Glutamatergic neuron (in vitro differentiated cells): ENCODE data around the gene MYG1. TPM values are rescaled to one million over a fixed set of nuclear protein-coding genes. Genes with fewer than 3 reads are reported as not detected.

Source experiments
- DNase-seq: peaks from one replicate; pipeline ENCODE4 v3.0.0; 2022
- H3K27ac Mint-ChIP-seq: one replicate; pipeline ENCODE4 v1.8.0; 2020; ENCODE audit warnings: mild to moderate bottlenecking, mixed read lengths, inconsistent platforms; ENCODE audit not compliant: unreplicated experiment
- H3K27me3 Mint-ChIP-seq: one replicate; pipeline ENCODE4 v1.8.0; 2020; ENCODE audit warnings: mild to moderate bottlenecking, moderate library complexity, mixed read lengths, inconsistent platforms; ENCODE audit not compliant: unreplicated experiment
- H3K36me3 Mint-ChIP-seq: one replicate; pipeline ENCODE4 v1.8.0; 2020; ENCODE audit warnings: mild to moderate bottlenecking, mixed read lengths, inconsistent platforms; ENCODE audit not compliant: unreplicated experiment
- H3K4me1 Mint-ChIP-seq: one replicate; pipeline ENCODE4 v1.8.0; 2020; ENCODE audit warnings: mild to moderate bottlenecking, low read depth, mixed read lengths, inconsistent platforms; ENCODE audit not compliant: unreplicated experiment
- H3K4me3 Mint-ChIP-seq: one replicate; pipeline ENCODE4 v1.8.0; 2020; ENCODE audit warnings: mild to moderate bottlenecking, mixed read lengths, inconsistent platforms; ENCODE audit not compliant: unreplicated experiment
- H3K9me3 Mint-ChIP-seq: one replicate; pipeline ENCODE4 v1.8.0; 2020; ENCODE audit warnings: mild to moderate bottlenecking, moderate library complexity, mixed read lengths, inconsistent platforms; ENCODE audit not compliant: unreplicated experiment
- CTCF ChIP-seq: fragments of 200-600 bp; sonication (generic); IDR thresholded peaks from one replicate; pipeline ENCODE4 v1.5.0; 2021; ENCODE audit not compliant: partially characterized antibody, unreplicated experiment
- total RNA-seq: library from RNA; stranded (reverse); fragmentation: NEBNext Ultra II Directional; extraction: Animal tissue kit (Norgen Biotek cat#: 25700); gene quantifications from one replicate; pipeline ENCODE4 v1.2.1, GENCODE V29; 2021; ENCODE audit not compliant: unreplicated experiment

The MYG1 gene
- total RNA-seq, 1 donor from 2014 or later = 66.1 TPM

- Mint-ChIP-seq H3K4me1 (peaks cover 5% of the 10 kb centered on the region), H3K27ac (no peak overlapping the region), H3K4me3 (peak overlapping the region; percentile 61), H3K9me3 (peaks cover 7% of the 10 kb centered on the region), H3K36me3 (no peaks in the 10 kb centered on the region), H3K27me3 (peaks cover 3% of the 10 kb centered on the region)
- DNase-seq = no peak
- TF ChIP-seq CTCF = no peak
Measured at GRCh38 chr12:53344487-53344823, 45.0 kb downstream of the MYG1 start.

- peaks cover 7% of the 10 kb centered on the region for H3K9me3 Mint-ChIP-seq
- peak overlapping the region; percentile 99 for H3K4me3 Mint-ChIP-seq
- peaks cover 3% of the 10 kb centered on the region for H3K27me3 Mint-ChIP-seq
- DNase-seq = peak; percentile 82
- H3K36me3 Mint-ChIP-seq = no peaks in the 10 kb centered on the region
- no peak for TF ChIP-seq CTCF
- H3K27ac Mint-ChIP-seq = no peak overlapping the region
- H3K4me1 Mint-ChIP-seq = peaks cover 5% of the 10 kb centered on the region
Measured at GRCh38 chr12:53344824-53345485, 45.5 kb downstream of the MYG1 start.

- peak; percentile 56 for DNase-seq
- no peak for TF ChIP-seq CTCF
- Mint-ChIP-seq H3K27me3 (peaks cover 3% of the 10 kb centered on the region), H3K9me3 (peaks cover 7% of the 10 kb centered on the region), H3K27ac (no peak overlapping the region), H3K4me3 (peak overlapping the region; percentile 99), H3K4me1 (peaks cover 5% of the 10 kb centered on the region), H3K36me3 (no peaks in the 10 kb centered on the region)
Measured at GRCh38 chr12:53345486-53346188, 46.1 kb downstream of the MYG1 start.

GRCh38 chr12:53346491-53346890 lies 47.0 kb downstream of the MYG1 start:
- TF ChIP-seq CTCF = no peak
- Mint-ChIP-seq H3K27ac (no peak overlapping the region), H3K4me3 (peak overlapping the region; percentile 46), H3K9me3 (peaks cover 7% of the 10 kb centered on the region), H3K36me3 (no peaks in the 10 kb centered on the region), H3K4me1 (peaks cover 5% of the 10 kb centered on the region), H3K27me3 (peaks cover 3% of the 10 kb centered on the region)
- no peak for DNase-seq

GRCh38 chr12:53347905-53348304 lies 48.4 kb downstream of the MYG1 start:
- Mint-ChIP-seq H3K4me1 (peaks cover 5% of the 10 kb centered on the region), H3K9me3 (peaks cover 8% of the 10 kb centered on the region), H3K27ac (no peak overlapping the region), H3K27me3 (peaks cover 3% of the 10 kb centered on the region), H3K36me3 (no peaks in the 10 kb centered on the region), H3K4me3 (no peak overlapping the region)
- TF ChIP-seq CTCF = no peak
- no peak for DNase-seq
